Keratinocyte (primary cell): ENCODE measurements around the gene LYPD5.

Source experiments
- EZH2 ChIP-seq: IDR thresholded peaks from one replicate; pipeline ENCODE4 v1.6.1; 2012; ENCODE audit warnings: inconsistent platforms, mild to moderate bottlenecking, low read length, moderate library complexity
- TF ChIP-seq, protein P1 (sequence below), 3 experiments: IDR thresholded peaks in 1 of 3; conservative IDR thresholded peaks in 1 of 3; optimal IDR thresholded peaks in 1 of 3; 2 replicates in 2 of 3; 3 replicates in 1 of 3; pipeline versions ENCODE3 to v1.5.1; 2011; ENCODE audit warnings: low read length in 3 of 3, mild to moderate bottlenecking in 3 of 3, moderate library complexity in 2 of 3, control low read depth in 1 of 3, inconsistent platforms in 1 of 3; ENCODE audit not compliant: insufficient read depth in 2 of 3; ENCODE audit errors: extremely low read depth in 1 of 3

GRCh38 chr19:43777163-43777695 lies 25.0 kb downstream of the LYPD5 start:
- TF ChIP-seq, protein P1, sequence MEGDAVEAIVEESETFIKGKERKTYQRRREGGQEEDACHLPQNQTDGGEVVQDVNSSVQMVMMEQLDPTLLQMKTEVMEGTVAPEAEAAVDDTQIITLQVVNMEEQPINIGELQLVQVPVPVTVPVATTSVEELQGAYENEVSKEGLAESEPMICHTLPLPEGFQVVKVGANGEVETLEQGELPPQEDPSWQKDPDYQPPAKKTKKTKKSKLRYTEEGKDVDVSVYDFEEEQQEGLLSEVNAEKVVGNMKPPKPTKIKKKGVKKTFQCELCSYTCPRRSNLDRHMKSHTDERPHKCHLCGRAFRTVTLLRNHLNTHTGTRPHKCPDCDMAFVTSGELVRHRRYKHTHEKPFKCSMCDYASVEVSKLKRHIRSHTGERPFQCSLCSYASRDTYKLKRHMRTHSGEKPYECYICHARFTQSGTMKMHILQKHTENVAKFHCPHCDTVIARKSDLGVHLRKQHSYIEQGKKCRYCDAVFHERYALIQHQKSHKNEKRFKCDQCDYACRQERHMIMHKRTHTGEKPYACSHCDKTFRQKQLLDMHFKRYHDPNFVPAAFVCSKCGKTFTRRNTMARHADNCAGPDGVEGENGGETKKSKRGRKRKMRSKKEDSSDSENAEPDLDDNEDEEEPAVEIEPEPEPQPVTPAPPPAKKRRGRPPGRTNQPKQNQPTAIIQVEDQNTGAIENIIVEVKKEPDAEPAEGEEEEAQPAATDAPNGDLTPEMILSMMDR (optimal IDR thresholded peaks at IDR 0.05 in 1 of 3, IDR thresholded peaks at IDR 0.05 in 1 of 3, conservative IDR thresholded peaks at IDR 0.05 in 1 of 3; ENCODE audit: extremely low read depth in 1 of 3, insufficient read depth in 2 of 3, low read length in 3 of 3): no peak
- TF ChIP-seq EZH2: no peak
